ENCODE data around the gene JAK3.
A peak's percentile ranks its signal among the peaks of the same experiment; 100 is the strongest.
"Not testable (repeated sequence)": the region's sequence is repeated elsewhere in the genome, so short reads cannot be mapped to it uniquely, and the experiment has no call there.

The JAK3 gene

DNA sequence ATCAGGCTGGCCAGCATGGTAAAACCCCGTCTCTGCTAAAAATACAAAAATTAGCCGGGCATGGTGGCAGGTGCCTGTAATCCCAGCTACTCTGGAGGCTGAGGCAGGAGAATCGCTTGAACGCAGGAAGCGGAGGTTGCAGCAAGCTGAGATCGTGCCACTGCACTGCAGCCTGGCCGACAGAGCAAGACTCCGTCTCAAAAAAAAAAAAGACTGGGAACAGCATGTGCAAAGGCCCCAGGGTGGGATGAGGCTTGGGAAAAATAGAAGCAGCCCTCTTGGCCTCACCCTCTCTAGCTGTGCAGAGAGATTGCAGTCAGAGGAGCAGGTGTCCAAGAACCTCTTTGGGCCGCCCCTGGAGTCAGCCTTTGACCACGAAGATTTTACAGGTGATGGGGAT lies 69.9 kb downstream of the JAK3 start:
- DNase-seq (ENCODE audit: low read depth) = not testable (repeated sequence)

DNA sequence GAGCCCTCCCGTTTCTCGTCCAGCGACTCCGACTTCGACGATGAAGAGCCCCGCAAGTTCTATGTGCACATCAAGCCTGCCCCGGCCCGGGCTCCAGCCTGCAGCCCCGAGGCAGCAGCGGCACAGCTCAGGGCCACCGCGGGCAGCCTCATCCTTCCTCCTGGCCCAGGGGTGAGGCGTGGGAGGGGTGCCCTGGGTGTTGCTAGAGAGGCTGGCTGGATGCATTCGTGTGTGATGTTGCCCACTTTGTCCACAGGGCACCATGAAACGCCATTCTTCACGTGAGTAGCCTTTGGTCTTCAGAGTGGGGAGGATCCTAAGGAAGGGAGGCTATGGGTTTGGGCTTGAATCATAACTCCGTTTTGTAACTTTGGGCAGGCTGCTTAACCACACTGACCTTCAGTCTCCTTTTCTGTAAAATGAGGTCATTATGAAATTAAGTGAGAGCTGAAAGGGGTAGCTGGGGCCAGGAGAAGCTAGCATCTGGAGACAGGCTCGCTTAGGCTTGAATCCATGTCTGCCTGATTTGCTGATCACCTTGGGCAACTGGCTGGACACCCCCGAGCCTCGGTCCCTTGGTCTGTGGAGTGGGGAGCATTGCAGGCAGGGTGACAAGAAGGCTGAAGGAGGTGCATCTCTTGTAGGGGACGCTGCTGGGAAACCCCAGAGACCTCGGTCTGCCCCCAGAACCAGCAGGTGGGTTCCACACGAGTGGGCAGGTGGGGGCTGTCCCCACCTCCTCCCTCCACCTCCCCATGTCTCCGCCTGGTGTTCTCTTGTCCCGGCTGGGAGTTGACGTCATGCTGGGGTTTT lies 71.6 kb downstream of the JAK3 start:
- DNase-seq (ENCODE audit: low read depth) = no peak

DNA sequence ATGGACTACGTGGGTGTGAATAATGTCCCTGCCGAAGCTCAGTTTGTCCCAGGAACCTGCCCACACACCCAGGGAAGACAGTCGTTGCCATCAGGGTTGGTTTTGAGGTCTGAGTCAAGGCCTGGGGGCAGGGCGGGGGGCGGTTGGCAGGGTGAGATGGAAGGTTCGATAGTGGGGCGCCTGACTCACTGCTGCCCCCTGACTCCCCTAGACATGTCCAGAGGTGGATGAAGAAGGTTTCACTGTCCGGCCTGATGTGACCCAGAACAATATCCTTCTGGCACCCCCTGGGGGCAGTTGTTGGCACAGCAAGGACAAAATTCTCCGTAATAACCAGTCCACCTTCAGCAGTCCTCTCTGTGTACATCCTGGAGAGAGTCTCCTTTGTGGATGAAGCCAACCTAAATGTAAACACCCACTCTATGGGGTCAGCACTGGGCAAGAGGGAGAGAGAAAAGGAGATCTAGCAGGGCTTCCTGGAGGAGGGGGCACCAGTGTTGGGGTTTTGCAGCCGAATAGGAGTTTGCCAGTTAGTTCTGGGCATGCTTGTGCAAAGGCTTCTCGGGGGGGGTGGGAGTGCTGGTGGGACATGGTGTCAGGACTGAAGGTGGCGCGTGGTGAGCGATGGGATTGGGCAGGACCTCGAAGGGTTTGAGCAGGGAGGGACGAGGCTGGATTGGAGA lies 72.4 kb downstream of the JAK3 start:
- peak; percentile 72 for DNase-seq (ENCODE audit: low read depth)
